ENCODE data around the gene TP73. TPM values are rescaled to one million over a fixed set of nuclear protein-coding genes. Genes with fewer than 3 reads are reported as not detected.

Gene TP73
- total RNA-seq, 2 experiments from 2014 or later = not detected

GRCh38 chr1:3713840-3714239 is 61.5 kb downstream of the TP73 start:
- Mint-ChIP-seq H3K4me1 (ENCODE audit: low read depth) (no peaks in the 10 kb centered on the region), H3K27me3 (peaks cover 10% of the 10 kb centered on the region), H3K36me3 (ENCODE audit: low read depth) (no peaks in the 10 kb centered on the region), H3K9me3 (no peaks in the 10 kb centered on the region), H3K27ac (no peak overlapping the region), H3K4me3 (no peak overlapping the region)
- H3K4me1 ChIP-seq (ENCODE audit: insufficient read depth, low read length) = peaks cover 8% of the 10 kb centered on the region
- CTCF ChIA-PET = no interaction called here
- DNase-seq = no peak
- H3K9me3 ChIP-seq (ENCODE audit: control insufficient read depth in 1 of 2, insufficient read depth in 1 of 2, low read length in 2 of 2) = no peaks in the 10 kb centered on the region
- H3K27me3 ChIP-seq (ENCODE audit: control insufficient read depth in 1 of 2, insufficient read depth in 2 of 2, low read length in 2 of 2) = peaks cover 0 to 11% of the 10 kb centered on the region in 2 experiments
- H3K4me3 ChIP-seq (ENCODE audit: low read length) = no peak overlapping the region
- ATAC-seq (ENCODE audit: poor library complexity) = no peak
- intact Hi-C loops (cut with DNase I, micrococcal nuclease) = no loop called here
- POLR2A ChIA-PET = no interaction called here
- no peak overlapping the region for H3K27ac ChIP-seq (ENCODE audit: low read depth in 1 of 2, low read length in 2 of 2)
- no peak for TF ChIP-seq CTCF (IDR thresholded peaks at IDR 0.05)
- H3K36me3 ChIP-seq (ENCODE audit: insufficient read depth, low read length) = no peaks in the 10 kb centered on the region

GRCh38 chr1:3714284-3714741 is 62.0 kb downstream of the TP73 start:
- CTCF ChIA-PET = no interaction called here

GRCh38 chr1:3714814-3715213 is 62.5 kb downstream of the TP73 start:
- ATAC-seq (ENCODE audit: poor library complexity) (no peak), DNase-seq (no peak)
- H3K9me3 Mint-ChIP-seq = no peaks in the 10 kb centered on the region
- Histone ChIP-seq H3K27me3 (ENCODE audit: control insufficient read depth in 1 of 2, insufficient read depth in 2 of 2, low read length in 2 of 2) (peaks cover 0 to 5% of the 10 kb centered on the region in 2 experiments), H3K36me3 (ENCODE audit: insufficient read depth, low read length) (no peaks in the 10 kb centered on the region), H3K27ac (ENCODE audit: low read depth in 1 of 2, low read length in 2 of 2) (no peak overlapping the region), H3K4me1 (ENCODE audit: insufficient read depth, low read length) (peaks cover 18% of the 10 kb centered on the region), H3K4me3 (ENCODE audit: low read length) (no peak overlapping the region), H3K9me3 (ENCODE audit: control insufficient read depth in 1 of 2, insufficient read depth in 1 of 2, low read length in 2 of 2) (no peaks in the 10 kb centered on the region)
- POLR2A ChIA-PET = no interaction called here
- intact Hi-C loops (cut with DNase I, micrococcal nuclease) = no loop called here
- H3K27me3 Mint-ChIP-seq = peaks cover 10% of the 10 kb centered on the region
- H3K4me1 Mint-ChIP-seq (ENCODE audit: low read depth) = no peaks in the 10 kb centered on the region
- no peak for TF ChIP-seq CTCF (IDR thresholded peaks at IDR 0.05)
- CTCF ChIA-PET = no interaction called here
- no peaks in the 10 kb centered on the region for H3K36me3 Mint-ChIP-seq (ENCODE audit: low read depth)
- no peak overlapping the region for H3K4me3 Mint-ChIP-seq
- no peak overlapping the region for H3K27ac Mint-ChIP-seq

More at GRCh38 chr1:3714284-3714741, 62.0 kb downstream of the TP73 start:
- Histone ChIP-seq H3K27me3 (ENCODE audit: control insufficient read depth in 1 of 2, insufficient read depth in 2 of 2, low read length in 2 of 2) (peaks cover 0 to 6% of the 10 kb centered on the region in 2 experiments), H3K9me3 (ENCODE audit: control insufficient read depth in 1 of 2, insufficient read depth in 1 of 2, low read length in 2 of 2) (no peaks in the 10 kb centered on the region), H3K27ac (ENCODE audit: low read depth in 1 of 2, low read length in 2 of 2) (no peak overlapping the region), H3K4me3 (ENCODE audit: low read length) (no peak overlapping the region), H3K4me1 (ENCODE audit: insufficient read depth, low read length) (peaks cover 13% of the 10 kb centered on the region), H3K36me3 (ENCODE audit: insufficient read depth, low read length) (no peaks in the 10 kb centered on the region)
- DNase-seq = no peak
- Mint-ChIP-seq H3K4me1 (ENCODE audit: low read depth) (no peaks in the 10 kb centered on the region), H3K27me3 (peaks cover 10% of the 10 kb centered on the region), H3K27ac (no peak overlapping the region), H3K4me3 (no peak overlapping the region), H3K36me3 (ENCODE audit: low read depth) (no peaks in the 10 kb centered on the region), H3K9me3 (no peaks in the 10 kb centered on the region)
- no peak for ATAC-seq (ENCODE audit: poor library complexity)
- intact Hi-C loops (cut with DNase I, micrococcal nuclease) = no loop called here
- no peak for TF ChIP-seq CTCF (IDR thresholded peaks at IDR 0.05)
- POLR2A ChIA-PET = no interaction called here
